Measurements from ENCODE around the gene ANKRD44.

DNA sequence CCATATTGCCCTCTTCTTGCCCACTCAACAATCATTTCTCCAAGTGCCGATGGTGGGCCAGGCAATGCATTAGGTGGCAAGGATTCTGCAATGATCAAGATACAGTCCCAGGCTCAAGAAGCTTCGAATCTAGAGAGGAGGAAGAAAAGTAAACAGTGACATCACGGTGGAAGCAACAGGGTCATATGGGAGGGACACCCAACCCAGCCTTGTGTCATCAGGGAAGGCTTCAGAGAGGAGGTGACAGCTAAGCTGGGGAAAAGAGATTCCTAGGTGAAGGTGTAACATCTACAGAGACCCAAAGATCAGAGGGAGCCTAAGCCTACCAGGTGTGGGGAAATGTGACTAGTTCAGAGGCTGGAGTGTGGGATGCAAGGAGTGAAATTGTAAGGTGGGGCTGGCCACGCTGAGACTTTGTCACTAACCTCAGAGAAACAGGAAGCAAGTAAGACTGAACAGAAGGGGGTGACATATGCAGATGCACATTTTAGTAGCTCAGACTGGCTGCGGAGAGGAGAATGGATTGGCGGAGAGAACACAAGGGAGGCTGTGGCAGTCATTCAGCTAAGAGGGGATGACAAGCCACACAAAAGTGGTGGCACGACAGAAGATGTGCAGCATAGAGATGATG lies 104.9 kb downstream of the ANKRD44 start:
- TF ChIP-seq, protein P1, sequence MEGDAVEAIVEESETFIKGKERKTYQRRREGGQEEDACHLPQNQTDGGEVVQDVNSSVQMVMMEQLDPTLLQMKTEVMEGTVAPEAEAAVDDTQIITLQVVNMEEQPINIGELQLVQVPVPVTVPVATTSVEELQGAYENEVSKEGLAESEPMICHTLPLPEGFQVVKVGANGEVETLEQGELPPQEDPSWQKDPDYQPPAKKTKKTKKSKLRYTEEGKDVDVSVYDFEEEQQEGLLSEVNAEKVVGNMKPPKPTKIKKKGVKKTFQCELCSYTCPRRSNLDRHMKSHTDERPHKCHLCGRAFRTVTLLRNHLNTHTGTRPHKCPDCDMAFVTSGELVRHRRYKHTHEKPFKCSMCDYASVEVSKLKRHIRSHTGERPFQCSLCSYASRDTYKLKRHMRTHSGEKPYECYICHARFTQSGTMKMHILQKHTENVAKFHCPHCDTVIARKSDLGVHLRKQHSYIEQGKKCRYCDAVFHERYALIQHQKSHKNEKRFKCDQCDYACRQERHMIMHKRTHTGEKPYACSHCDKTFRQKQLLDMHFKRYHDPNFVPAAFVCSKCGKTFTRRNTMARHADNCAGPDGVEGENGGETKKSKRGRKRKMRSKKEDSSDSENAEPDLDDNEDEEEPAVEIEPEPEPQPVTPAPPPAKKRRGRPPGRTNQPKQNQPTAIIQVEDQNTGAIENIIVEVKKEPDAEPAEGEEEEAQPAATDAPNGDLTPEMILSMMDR (IDR thresholded peaks at IDR 0.05): no peak
- no peak for TF ChIP-seq POLR2A (IDR thresholded peaks at IDR 0.05)
